GM12873 (cell line): ENCODE data around the gene AUTS2.

Experiments
- CTCF ChIP-seq: IDR thresholded peaks from 2 replicates; pipeline ENCODE4 v1.5.1; 2012; ENCODE audit warnings: low read depth, mild to moderate bottlenecking, moderate library complexity, low read length, control low read depth; ENCODE audit not compliant: insufficient read depth; ENCODE audit errors: missing control alignments

Gene AUTS2

GRCh38 chr7:70614237-70615045 is 1016.2 kb downstream of the AUTS2 start:
- no peak for TF ChIP-seq CTCF

DNA sequence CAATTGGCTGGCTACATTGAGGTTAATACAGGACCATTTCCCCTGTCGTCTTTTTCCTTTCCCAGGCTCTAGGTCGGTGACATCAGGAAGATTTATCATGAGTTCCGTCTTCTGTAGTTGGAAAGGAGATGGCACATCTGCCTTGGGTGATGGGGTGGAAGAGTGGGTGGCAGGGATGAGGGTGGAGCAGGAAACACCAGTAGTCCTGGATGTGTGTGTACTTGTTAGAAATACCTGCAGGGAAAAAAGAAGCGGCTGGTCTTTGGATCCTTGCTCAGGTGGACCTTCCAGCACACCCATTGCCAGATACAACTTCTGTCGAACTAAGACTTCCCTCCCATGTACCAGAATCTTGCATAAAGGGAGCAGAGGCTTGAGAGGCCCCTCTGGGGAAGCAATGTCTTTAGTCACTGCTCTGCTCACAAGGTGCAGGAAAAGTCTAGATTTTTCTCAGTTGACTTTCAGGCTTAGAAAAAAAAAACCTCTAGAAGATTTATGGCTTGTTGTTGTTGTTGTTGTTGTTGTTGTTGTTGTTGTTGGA is 1016.9 kb downstream of the AUTS2 start:
- TF ChIP-seq CTCF: no peak

DNA sequence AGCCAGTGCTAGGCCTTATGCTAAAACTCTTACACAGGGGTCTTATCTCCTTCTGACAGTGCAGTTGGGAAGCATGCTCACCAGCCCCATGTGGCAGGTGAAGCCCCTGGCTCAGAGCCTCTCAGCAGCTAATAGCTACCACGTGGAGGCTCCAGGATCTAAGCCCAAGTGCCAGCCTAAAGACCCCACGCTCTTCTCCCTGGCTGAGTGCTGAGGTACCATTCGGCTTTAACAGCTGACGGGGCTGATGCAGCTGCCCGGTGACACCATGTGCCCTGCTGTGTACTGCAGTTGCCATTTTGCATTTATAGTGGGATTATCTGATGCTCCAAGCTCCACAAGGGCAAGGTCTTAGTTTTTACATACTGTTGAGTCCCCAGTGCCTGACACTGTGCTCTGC is 1017.9 kb downstream of the AUTS2 start:
- no peak for TF ChIP-seq CTCF

DNA sequence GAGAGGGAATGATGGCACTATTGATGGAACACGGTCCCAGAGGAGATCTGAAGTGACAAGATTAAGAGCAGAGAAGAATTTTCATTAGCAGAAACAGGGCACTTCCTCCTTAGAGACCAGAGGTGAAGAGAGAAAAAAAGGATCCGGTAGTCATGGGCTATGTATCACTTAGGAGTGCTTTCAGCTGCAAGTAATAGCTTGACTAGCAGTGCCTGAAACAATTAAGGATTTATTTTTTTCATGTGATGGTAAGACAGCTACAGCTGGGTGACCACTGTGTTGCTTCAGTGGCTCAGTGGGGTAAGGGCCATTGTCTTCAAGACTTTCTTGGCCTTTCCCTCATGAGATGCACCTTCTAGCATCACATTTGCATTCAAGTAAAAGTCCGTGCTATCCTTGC is 1018.5 kb downstream of the AUTS2 start:
- no peak for TF ChIP-seq CTCF

DNA sequence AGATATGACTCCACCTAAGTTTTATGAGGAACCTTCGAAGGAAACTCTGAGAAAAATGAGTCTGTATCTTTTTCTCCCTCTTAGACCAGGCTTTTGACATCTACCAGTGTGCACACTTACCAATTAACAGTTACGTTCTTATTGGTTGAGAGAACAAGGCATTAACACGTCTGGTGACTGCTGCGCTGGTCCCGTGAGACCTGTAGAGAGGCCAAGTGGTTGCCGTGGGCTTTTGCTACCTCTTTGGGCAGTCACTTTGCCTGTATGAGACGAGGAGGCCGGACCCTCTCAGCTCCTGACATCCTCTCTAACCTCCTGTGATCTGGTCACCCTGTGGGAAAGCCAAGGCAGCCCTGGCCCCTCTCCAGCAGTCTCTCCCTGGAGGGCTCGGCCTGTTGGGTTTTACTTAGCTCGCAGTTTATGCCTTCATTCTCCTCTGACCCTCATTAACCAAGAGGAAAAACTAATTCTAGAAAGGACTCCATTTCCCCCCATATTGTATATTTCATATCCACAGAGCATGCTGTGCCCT is 1019.8 kb downstream of the AUTS2 start:
- no peak for TF ChIP-seq CTCF

GRCh38 chr7:70619130-70619529 is 1020.9 kb downstream of the AUTS2 start:
- TF ChIP-seq CTCF: no peak

DNA sequence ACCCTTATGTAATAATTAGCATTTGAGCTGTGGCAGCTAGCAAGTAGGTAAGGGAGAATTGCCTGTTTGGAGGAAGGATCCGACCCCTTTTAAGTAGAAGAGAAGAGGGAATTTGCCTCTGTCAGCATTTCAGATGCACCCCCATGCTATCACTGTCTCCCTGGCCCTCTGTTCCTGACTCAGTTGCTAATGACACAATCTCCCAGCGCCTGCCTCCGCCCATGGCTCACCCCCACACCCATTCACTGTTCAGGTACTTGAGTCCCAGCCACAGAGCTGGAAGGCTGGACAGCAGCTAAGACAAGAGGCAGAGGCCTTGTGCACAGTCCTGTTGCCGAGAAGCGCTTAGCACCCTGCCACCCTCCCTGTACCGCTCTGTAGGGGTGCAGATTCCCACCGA is 1021.4 kb downstream of the AUTS2 start:
- TF ChIP-seq CTCF: no peak
